B cell (primary cell): Measurements from ENCODE around the gene AIFM1.

ENCODE experiments used
- CTCF ChIP-seq: fragments of 200-600 bp; IDR thresholded peaks from one replicate; pipeline ENCODE4 v1.8.0; 2022; ENCODE audit warnings: antibody characterized with exemption, mild to moderate bottlenecking
- EZH2 ChIP-seq: IDR thresholded peaks from 2 replicates; pipeline ENCODE4 v1.6.1; 2012; ENCODE audit warnings: borderline replicate concordance, low read depth, mild to moderate bottlenecking, moderate library complexity, low read length; ENCODE audit not compliant: insufficient read depth, poor library complexity, severe bottlenecking

GRCh38 chrX:130103605-130104004 is 62.0 kb downstream of the AIFM1 start:
- TF ChIP-seq CTCF (no peak), EZH2 (no peak)
